HG02938 (cell line): ENCODE data around the gene FAM81A.

ENCODE experiments used
- ATAC-seq: cut with Tn5 transposase; IDR thresholded peaks from one replicate; pipeline ENCODE4 v1.9.1; 2021; ENCODE audit warnings: mild to moderate bottlenecking, moderate library complexity; ENCODE audit not compliant: unreplicated experiment

The FAM81A gene

GRCh38 chr15:59537403-59537802, 99.4 kb downstream of the FAM81A start:
- ATAC-seq = no peak

- no peak for ATAC-seq
Measured at GRCh38 chr15:59538494-59538893, 100.5 kb downstream of the FAM81A start.

GRCh38 chr15:59539799-59540198, 101.8 kb downstream of the FAM81A start:
- no peak for ATAC-seq

GRCh38 chr15:59540654-59541053, 102.7 kb downstream of the FAM81A start:
- ATAC-seq = no peak

DNA sequence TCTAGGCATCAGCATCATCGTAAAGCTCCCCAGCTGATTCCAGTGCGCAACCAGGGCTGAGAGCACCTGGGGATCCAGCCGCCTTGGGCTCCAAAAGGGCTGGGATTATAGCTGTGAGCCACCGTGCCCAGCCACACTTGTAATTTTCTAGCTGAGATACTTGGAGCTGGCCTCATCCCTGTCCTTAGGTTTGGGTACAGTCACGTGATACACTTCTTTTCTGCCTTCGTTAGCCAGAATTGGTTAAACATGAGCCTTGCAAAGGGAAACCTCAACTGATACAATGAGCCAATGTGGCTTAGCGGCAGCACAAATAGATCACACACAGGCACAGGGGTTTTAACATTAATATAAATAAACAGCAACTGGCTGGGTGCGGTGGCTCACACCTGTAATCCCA, 103.8 kb downstream of the FAM81A start:
- no peak for ATAC-seq

DNA sequence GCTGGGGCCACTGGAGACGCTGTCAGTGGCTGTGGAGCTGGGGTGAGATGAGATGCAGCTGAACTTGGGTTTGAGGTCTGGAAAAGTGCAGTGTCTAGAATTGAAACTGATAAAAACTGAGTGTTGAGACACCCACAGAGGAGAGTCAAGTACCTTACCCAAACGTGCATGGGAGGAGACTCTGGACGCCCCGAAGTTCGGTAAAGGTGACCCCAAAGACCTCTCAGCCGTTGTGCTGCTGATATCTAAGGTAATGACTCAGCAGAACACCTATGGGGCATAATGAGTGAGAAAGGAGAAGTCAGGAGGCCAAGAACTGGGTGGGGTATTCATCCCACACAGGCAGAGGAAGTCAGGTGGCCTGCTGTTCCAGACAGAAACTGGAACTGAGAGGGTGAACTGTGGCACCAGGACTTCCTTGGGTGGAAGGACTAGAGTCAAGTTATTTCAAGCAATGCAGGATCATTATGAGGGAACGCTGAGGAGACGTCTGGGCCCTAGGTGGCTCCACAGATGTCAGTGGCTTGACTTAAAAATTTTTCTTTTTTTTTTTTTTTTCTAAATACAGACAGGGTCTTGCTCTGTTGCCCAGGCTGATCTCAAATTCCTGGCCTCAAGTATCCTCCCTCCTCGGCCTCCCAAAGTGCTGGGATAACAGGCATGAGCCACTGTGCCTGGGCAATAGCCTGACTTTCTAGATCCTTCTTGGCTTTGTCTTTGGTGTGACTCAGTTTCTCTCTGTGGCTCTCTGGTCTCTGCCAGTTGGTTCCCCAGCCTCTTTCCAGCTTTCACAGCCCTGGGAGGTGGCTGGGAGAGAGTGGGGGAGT, 105.9 kb downstream of the FAM81A start:
- peak; percentile 68 for ATAC-seq

GRCh38 chr15:59545573-59545972, 107.6 kb downstream of the FAM81A start:
- ATAC-seq = no peak

GRCh38 chr15:59548501-59549226, 110.7 kb downstream of the FAM81A start:
- no peak for ATAC-seq

- ATAC-seq = no peak
Measured at GRCh38 chr15:59549301-59550185, 111.6 kb downstream of the FAM81A start.

GRCh38 chr15:59550530-59550929, 112.5 kb downstream of the FAM81A start:
- ATAC-seq = no peak

- no peak for ATAC-seq
Measured at GRCh38 chr15:59550956-59551355, 113.0 kb downstream of the FAM81A start.

DNA sequence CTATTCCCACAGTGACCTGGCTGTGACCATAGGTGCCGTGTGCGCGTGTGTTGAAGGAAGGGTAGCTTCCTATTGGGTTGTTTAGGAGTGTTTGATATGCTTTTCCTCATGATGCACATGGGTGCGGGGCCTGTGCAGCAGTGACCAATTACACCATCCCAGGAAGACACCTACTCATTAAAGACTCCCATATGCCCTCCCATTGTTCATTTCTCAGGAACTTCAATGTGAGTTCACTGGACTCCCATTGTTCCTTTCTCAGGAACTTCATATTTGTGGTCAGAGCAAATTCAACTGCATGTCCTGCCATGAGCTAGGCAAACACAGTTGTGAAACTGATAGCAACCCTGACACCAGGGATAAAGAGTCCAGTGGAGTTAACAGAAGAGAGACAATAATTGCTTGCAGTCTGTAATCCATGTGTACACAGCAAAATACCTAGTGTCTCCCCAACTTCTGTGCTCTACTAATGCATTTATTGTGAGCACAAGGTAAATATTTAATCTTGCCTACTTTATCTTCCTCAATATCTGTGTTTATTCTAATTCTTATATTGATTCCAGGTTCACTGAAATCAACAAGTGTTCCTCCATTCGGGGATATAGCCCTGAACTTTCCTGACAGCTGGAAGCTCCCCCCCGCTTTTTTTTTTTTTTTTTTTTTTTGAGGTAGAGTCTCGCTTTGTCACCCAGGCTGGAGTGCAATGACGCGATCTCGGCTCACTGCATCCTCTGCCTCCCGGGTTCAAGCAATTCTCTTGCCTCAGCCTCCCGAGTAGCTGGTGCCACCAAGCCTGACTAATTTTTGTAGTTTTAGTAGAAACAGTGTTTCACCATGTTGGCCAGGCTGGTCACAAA, 116.1 kb downstream of the FAM81A start:
- no peak for ATAC-seq

DNA sequence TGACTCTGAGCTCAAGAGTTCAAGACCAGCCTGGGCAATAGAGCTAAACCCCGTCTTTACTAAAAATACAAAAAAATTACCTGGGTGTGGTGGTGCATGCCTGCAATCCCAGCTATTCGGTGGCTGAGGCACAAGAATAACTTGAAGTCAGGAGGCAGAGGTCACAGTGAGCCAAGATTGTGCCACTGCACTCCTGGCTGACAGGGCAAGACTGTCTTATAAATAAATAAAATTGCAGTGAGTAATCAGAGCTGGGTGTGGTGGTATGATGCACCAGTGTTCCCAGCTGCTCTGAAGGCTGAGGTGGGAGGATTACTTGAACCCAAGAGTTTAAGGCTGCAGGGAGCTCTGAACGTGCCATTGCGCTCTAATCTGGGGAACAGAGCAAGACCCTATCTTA, 117.7 kb downstream of the FAM81A start:
- no peak for ATAC-seq

GRCh38 chr15:59556380-59556779, 118.4 kb downstream of the FAM81A start:
- ATAC-seq = no peak

- ATAC-seq = no peak
Measured at GRCh38 chr15:59557581-59557980, 119.6 kb downstream of the FAM81A start.

DNA sequence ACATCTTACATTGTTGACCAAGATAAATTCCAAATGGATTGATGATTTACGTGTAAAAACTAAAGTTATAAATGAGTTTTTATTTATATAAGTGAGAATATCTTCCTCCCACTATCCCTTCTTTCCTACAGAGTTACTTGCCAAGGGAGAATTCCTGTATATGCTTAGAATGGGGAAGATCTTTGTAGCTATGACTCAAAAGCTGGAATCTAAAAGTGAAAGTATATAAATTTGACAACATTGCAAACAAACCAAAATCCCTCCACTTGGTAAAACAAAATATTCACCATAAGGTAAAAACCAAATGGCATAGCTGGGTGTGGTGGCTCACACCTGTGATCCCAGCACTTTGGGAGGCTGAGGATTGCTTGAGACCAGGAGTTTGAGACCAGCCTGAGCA, 120.9 kb downstream of the FAM81A start:
- ATAC-seq = no peak

GRCh38 chr15:59561547-59561946, 123.6 kb downstream of the FAM81A start:
- no peak for ATAC-seq

- ATAC-seq = no peak
Measured at GRCh38 chr15:59562448-59563186, 124.6 kb downstream of the FAM81A start.

- ATAC-seq = no peak
Measured at GRCh38 chr15:59565299-59565698, 127.3 kb downstream of the FAM81A start.

- no peak for ATAC-seq
Measured at GRCh38 chr15:59567324-59567723, 129.3 kb downstream of the FAM81A start.
